Measurements from ENCODE around the gene GALNT5. TPM values are rescaled to one million over a fixed set of nuclear protein-coding genes. Genes with fewer than 3 reads are reported as not detected.

The GALNT5 gene, protein sequence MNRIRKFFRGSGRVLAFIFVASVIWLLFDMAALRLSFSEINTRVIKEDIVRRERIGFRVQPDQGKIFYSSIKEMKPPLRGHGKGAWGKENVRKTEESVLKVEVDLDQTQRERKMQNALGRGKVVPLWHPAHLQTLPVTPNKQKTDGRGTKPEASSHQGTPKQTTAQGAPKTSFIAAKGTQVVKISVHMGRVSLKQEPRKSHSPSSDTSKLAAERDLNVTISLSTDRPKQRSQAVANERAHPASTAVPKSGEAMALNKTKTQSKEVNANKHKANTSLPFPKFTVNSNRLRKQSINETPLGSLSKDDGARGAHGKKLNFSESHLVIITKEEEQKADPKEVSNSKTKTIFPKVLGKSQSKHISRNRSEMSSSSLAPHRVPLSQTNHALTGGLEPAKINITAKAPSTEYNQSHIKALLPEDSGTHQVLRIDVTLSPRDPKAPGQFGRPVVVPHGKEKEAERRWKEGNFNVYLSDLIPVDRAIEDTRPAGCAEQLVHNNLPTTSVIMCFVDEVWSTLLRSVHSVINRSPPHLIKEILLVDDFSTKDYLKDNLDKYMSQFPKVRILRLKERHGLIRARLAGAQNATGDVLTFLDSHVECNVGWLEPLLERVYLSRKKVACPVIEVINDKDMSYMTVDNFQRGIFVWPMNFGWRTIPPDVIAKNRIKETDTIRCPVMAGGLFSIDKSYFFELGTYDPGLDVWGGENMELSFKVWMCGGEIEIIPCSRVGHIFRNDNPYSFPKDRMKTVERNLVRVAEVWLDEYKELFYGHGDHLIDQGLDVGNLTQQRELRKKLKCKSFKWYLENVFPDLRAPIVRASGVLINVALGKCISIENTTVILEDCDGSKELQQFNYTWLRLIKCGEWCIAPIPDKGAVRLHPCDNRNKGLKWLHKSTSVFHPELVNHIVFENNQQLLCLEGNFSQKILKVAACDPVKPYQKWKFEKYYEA
- total RNA-seq (not detected in 2 replicates), polyA plus RNA-seq (not detected in 2 replicates), polyA minus RNA-seq (0.29 and 0.42 TPM in 2 replicates), Bru-seq, nascent RNA (percentile 11 among the genes with signal in this experiment), BruChase-seq, experiment 1, labeled RNA remaining after a 6-hour chase (percentile 17 among the genes with signal in this experiment), BruChase-seq, experiment 2, labeled RNA remaining after a 2-hour chase (percentile 15 among the genes with signal in this experiment)
- polyA plus RNA-seq (2011; cell fraction: cytosol; rRNA removed), result not detected in 2 replicates
- polyA plus RNA-seq (2011; cell fraction: nucleus; rRNA removed), result not detected in 2 replicates
- not detected in 2 replicates for polyA plus RNA-seq (2012)
- not detected for polyA minus RNA-seq (2011; cell fraction: cytosol; rRNA and poly(A)+ RNA removed)
- not detected in 2 replicates for polyA minus RNA-seq (2011; cell fraction: nucleus; rRNA and poly(A)+ RNA removed)
- long read RNA-seq, result 0 reads

DNA sequence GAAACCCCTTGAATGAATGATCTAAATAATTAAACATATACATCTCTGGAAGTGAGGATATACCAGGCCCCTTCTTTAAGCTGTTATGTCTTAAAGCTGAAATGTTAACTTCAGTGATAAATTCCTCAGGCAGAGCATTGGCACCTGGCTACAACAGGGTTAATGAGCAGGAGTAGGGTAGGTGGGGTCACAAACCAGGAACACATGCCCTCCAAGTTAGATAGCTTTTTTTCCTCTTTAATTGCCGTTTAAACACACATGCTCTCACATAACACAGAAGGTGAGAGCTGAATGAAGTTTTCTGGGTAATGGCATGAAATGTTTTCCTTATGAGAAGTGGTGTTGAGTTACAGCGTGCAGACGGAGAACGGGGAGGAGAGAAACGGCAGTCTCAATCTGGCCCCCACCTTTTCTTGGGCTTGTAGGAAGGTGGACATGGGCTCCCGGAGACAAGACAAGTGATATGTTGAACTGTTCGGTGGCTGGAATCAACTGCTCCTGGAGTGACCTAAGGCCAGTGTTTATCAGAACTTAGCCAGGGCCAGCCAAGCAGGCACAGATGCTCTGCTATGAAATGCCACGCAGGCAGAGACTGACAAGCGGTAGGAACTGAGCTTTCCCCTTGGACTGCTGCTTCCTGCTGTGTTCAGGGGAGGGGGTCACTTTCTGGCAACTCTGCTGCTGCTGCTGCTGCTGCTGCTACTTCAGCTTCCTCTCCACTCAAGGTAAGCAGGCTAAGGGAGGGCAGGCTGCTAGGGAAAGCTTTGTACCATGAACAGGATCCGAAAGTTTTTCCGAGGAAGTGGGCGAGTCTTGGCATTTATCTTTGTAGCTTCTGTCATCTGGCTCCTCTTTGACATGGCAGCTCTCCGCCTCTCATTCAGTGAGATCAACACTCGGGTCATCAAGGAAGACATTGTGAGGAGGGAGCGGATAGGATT, at the start of gene GALNT5:
TSS of gene GALNT5 (plus strand) at position 394 of the 941 bp plus-strand sequence. CDS start at position 772, 378 bp downstream.
- Histone ChIP-seq H3K36me3 (ENCODE audit: control insufficient read depth in 2 of 2, extremely low read depth in 1 of 2, insufficient read depth in 2 of 2, low read length in 2 of 2) (no peaks in the 10 kb centered on the region), H3K4me1 (ENCODE audit: control insufficient read depth, extremely low read depth, insufficient read depth, low read length) (no peaks in the 10 kb centered on the region), H3K9ac (replicated peaks; ENCODE audit: extremely low read depth, insufficient read depth, low read length) (no peak within 1 kb of the TSS), H3K4me3 (replicated peaks in 1 of 3; ENCODE audit: insufficient read depth in 1 of 3, low read depth in 1 of 3, low read length in 3 of 3) (no peak within 1 kb of the TSS), H3K27ac (ENCODE audit: insufficient read depth, low read depth, low read length) (no peak within 1 kb of the TSS), H3K79me2 (ENCODE audit: control insufficient read depth, insufficient read depth, low read length) (no peaks in the 10 kb centered on the region), H4K20me1 (replicated peaks; ENCODE audit: control insufficient read depth, extremely low read depth, insufficient read depth, low read length) (no peaks in the 10 kb centered on the region), H3K9me1 (replicated peaks; ENCODE audit: control insufficient read depth, extremely low read depth, insufficient read depth, low read length) (no peaks in the 10 kb centered on the region), H3K4me2 (ENCODE audit: insufficient read depth, low read length) (no peak within 1 kb of the TSS), H3K9me3 (replicated peaks; ENCODE audit: control insufficient read depth, insufficient read depth, low read length) (no peaks in the 10 kb centered on the region), H2AFZ (ENCODE audit: low read depth, low read length) (no peak within 1 kb of the TSS), H3K27me3 (ENCODE audit: control insufficient read depth in 2 of 2, insufficient read depth in 2 of 2, low read length in 2 of 2) (no peaks in the 10 kb centered on the region)
- BruUV-seq (replicated peaks), result no TSS peak
- intact Hi-C loops (cut with micrococcal nuclease), result no loop called here
- dilution Hi-C loops (cut with MboI; ENCODE audit: extremely low pct_ligation_motif_present, low sequenced_read_pairs), result no loop called here
- no peak for FAIRE-seq
- no peak for DNase-seq (ENCODE audit: low read depth, low spot score)
- ChIA-PET POLR2A (no interaction called here), CTCF (no interaction called here)
- no peak for TF ChIP-seq POLR2A (IDR thresholded peaks at IDR 0.05; ENCODE audit: low read depth, low read length)
- TF ChIP-seq GATA2 (IDR thresholded peaks at IDR 0.05; ENCODE audit: insufficient read depth, insufficient read length, low read depth, low read length), result no peak
- no peak for TF ChIP-seq MYC (IDR thresholded peaks at IDR 0.05; ENCODE audit: low read depth, low read length)
- no peak for TF ChIP-seq EZH2 (IDR thresholded peaks at IDR 0.05; ENCODE audit: borderline replicate concordance, low read depth, low read length, severe bottlenecking)
- no peak for TF ChIP-seq POLR2AphosphoS5 (IDR thresholded peaks at IDR 0.05; ENCODE audit: insufficient read depth, low read depth, low read length)
